ENCODE measurements around the gene GUCA2A.

GUCA2A gene

DNA sequence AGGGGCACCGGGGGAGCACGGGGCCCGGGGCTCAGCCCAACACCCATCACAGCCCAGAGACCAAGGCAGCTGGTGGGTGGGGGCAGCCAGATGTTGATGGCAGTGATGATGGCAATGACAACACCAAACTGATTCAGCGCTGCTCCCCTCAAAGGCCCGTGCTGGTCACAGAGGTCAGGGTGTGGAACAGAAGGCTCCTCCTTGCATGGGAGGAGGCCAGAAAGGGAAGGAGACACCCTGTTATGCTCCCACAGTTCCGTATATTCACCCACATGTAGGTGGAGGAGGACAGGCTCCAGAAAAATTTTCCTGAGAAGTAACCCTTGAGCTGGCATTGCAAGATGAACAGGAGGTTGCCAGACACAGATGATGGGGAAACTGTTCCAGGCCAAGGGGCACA, 10.9 kb downstream of the GUCA2A start:
- no peak for DNase-seq (ENCODE audit: low read depth)

DNA sequence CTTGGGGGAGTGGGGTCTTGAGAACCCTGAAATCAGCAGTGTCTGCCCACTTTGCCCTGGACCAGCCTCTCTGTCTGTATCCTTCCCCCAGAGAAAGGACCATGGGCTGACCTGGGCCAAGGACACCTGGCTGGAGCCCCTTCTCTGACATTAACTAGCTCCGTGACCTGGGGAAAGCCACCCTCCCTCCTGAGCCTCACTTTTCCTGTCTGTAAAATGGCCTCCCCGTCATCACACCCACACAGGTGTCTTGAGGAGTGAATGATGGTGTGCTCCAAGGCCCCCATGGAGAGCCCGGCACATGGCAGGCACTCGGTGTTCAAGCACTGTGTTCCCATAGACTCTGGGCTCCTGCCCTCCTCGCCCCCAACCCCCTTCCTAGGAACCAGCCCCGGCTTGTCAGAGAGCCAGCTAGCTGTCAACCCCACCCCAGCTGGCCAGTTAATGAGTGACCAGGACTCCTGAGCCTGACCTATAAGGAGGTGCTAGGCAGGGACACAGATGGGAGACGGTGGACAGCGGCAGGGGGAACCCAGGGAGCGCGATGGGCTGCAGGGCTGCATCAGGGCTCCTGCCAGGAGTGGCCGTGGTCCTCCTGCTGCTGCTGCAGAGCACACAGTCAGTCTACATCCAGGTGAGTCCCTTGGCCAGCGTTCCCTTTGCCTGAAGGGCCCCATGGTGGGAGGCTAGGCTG, 11.5 kb downstream of the GUCA2A start, which contains the start of gene GUCA2B:
GUCA2B (plus strand) TSS at position 504 of the 694 bp plus-strand sequence; CDS start at position 545, 41 bp downstream.
- DNase-seq (ENCODE audit: low read depth): no peak

DNA sequence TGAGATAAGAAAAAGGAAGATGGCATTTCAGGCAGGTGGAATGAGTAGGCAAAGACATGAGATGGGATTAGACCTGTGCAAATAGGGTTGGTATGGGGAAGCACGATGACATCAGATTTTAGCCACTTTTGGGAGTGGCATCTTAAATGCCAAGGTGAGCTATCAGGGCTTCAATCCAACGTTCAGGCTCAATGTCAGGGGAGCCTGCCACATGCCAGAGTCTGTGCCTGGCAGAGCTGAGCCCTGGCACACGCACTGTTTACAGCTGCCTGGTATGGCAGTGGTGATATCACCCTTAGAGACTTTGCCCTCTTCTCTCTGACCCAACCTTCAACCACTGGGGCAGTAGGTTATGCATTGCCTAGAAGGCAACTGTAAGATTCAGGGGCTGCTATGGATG, 12.4 kb downstream of the GUCA2A start:
- DNase-seq (ENCODE audit: low read depth): no peak

DNA sequence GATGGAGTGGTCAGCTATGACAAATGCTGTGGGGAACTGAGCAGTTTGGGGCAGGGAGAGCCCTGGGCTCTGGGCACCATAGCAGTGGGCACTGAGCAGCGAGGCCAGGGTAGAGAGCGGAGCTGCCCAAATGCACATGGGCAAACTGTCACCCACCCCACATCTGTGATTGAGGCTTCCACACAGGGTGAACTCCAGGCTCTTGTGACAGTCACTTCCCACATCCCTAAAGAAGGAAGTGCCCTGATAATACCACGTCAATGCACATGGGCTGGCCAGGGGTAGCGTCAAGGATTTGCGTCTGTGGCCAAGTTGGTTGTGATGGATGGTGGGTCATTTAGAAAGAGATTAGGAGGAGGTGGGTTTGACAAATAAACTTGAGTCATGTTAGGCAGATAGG, 13.9 kb downstream of the GUCA2A start:
- DNase-seq (ENCODE audit: low read depth): no peak

DNA sequence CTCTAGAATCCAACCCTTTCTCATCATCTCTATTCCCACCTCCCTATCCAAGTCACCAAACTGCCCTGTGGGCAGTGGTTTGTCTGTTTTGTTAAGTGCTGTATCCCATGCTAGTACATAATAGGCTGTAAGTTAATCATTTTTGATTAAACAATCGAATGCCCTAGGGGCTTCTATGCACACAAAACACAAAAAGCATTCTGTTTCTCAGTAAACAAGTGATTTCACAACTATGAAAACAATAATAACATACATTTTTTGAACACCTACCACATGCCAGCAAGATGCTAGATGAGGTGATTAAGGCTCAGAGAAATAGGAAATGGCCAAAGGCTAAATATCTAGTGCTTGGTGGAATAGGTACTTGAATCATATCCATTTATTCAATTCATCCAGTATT, 16.4 kb downstream of the GUCA2A start:
- no peak for DNase-seq (ENCODE audit: low read depth)

DNA sequence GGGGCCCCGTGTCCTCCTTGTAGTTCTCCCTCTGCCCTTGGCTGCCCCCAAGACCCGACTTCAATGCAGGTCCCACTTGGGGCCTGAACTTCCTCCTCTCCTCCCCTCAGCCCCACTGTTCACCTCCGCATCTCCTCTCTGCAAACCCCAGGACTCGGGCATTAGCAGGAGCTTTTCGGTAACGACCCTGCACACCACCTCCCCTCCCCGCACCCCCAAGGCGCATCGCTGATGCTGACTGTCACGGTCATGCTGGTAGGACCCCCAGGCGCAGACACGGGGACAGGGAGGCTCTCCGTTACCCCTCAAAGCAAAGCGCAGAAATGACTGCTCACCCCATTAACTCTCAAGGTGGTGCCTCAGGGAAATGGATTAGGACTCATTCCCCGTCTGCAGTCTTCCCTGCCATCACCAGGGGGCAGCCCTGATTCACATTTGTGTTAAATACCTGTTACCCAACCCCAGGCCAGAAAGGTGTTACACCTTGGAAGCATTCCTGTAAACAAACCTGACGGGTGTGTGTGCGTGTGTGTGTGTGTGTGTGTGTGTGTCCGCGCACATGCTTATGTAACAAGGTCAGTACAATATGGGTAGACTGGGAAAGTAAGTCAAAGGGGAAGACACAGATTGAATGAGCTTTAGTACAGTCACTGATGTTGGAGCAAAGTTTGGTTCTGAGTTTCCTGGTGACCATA, 17.8 kb downstream of the GUCA2A start:
- DNase-seq (ENCODE audit: low read depth): no peak

DNA sequence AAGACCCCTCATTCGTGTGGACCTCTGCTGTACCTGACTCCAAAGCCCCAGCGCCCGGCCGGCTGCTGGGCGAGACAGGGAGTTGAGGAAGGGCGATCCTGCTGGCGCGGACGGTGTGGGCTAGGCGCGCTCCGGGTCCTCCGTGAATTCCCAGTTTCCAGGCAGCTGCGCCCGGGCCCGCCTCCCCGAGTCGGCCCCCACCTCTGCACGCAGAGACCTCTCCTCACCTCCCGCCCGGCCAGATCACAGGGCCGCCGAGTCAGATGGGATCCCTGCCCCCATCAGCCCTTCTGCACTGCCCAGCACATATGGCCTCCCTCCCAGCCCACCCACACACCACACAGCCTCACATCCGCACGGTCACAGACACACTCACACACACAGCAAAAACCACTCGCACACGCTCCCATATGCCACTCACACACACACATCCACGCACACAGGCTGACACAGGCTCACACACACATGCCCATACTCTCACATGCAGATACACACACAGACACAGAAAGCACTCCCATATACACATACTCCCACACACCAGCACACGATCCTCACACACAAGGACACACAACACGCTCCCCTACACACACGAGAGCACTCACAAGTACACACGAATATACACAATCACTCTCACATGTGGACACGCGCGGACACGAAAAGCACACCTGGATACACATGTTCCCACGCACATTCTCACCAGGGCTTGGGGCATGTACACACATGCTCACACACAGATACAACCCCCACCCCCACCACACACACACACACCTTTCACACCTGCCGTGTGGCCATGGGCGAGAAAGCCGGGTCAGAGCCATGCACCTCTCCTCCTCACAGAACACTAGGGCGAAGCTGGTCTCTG, 18.6 kb downstream of the GUCA2A start:
- DNase-seq (ENCODE audit: low read depth): no peak

DNA sequence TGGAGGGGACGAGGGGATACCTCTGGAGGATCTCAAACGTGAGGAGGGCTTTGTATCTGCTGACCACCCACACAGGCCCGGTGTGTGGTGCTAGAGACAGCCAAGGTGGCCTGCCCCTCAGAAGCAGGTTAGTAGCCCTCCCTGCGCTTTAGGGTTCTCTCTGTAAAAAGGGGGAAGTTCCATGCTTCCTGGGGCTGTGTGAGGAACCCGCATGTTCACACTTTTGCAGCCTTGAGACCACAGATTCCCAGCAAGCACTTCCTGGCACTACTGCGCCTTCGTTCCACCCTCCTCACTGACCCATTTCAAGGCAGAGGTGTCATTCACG, 19.2 kb downstream of the GUCA2A start:
- DNase-seq (ENCODE audit: low read depth): no peak

DNA sequence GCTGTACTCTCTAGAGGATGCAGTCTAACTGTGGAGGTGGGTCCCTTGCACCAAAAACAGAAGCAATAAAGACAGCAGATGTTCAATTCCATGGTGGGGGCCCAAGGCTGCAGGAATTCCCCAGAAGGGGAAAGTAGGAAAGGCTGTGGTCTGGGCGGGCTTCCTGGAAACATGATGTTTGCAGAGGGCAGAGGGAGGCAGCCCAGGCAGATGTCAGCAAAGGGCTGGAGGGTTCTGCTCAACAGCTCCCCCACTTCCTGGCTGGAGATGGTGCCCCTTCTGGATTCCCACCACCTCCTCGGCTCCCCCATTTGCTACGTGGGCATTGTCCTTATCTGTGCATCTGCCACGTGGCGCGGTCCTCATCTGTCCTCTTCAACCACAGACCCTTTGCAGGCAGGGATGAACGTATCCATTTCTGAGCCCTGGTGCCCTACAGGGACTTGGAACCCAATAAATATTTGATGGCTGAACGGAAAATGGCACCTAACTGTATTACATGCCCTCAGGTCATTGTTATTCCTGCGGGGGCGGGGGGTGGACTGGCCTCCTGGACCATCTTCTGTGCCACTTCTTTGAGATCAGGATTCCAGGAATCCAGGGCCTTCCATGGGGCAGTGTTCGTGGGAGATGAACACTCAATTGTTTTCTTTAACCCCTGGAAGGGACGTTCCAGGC, 19.7 kb downstream of the GUCA2A start:
- no peak for DNase-seq (ENCODE audit: low read depth)

DNA sequence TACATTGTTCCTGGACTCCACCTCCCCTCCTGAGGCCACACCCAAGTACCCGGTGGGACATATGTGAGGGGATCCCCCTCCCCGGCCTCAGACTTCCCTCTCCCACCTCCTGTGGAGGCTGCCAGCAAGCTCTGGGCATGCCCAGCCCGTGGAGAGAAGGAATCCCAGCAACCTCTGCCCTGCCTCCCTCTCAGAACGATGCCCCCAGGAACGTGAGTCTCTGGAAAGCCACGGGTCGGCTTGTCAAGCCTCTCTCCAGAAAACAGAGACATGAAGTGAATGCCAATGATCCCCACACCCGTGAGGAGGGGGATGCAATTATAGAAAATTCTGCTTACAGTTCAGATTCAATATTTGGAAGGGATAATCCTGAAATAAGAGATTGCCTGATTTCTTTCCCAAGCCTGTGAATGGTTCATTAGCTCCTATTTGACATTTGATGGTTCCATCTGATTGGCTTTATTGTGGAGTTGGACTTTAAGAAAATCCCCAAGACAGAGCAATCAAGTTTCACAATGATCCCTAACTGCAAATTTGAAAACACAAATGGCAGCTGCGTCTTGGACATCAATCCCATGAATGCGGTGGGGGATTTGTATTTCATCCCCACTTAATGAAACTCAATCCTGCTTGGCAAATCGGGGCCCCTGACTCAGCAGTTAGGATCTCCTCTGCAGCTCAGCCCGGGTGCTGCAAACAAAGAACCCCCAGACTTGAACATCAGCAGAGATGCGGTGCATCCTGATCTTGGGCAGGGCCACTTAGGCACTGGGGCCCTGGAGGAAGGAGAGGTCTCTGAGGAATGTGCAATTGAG, 20.4 kb downstream of the GUCA2A start:
- DNase-seq (ENCODE audit: low read depth): no peak

DNA sequence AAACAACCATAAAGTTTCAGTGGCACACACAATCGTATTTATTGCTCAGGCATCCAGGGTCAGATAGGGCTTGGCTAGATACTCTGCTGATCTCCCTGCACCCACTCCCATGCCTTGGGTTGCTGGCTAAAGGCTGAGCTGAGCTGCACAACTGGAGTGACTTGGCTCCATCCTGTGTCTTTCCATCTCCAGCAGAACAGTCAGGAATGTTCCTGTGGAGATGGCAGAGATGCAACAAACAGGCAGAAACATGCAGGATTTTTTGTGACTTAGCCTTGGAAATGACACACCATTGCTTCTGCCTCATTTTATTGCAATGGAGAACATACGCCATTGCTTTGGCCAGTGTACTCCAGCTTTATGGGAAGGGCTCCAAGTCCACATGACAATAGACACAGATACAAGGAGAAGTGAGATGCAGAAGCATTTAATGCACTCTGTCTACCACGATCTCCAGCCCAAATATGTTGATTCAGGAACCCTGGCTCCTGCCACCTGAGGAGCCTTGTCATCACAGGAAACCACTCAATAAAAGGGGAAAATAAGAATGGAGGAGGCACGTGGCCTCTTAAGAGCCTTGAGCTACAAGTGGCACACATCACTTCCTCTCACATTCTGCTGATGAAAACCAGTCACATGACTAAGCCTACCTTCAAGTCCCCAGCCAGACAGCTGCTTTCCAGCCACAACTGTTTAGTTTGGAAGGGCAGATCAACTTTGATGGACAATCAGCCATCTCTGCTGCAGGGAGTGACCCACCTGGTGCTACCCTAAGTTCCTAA, 21.5 kb downstream of the GUCA2A start:
- no peak for DNase-seq (ENCODE audit: low read depth)

DNA sequence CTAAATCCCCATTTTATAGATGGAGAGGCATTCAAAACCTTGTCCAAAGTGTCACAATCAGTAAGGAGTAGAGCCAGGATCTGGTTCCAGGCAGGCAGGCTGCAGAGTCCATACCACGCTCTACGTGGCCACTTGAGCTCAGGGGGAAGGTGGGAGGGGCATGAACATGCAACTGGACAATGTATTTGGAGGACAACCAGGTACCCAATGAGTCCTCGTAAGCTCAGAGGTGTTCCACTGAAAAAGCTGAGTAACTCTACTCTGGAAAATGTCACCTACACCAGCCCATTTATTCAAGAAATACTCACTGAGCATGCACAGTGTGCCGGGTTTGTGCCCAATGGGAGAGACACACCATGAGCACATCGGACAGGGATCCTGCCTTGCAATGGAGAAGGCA, 22.6 kb downstream of the GUCA2A start:
- DNase-seq (ENCODE audit: low read depth): no peak

DNA sequence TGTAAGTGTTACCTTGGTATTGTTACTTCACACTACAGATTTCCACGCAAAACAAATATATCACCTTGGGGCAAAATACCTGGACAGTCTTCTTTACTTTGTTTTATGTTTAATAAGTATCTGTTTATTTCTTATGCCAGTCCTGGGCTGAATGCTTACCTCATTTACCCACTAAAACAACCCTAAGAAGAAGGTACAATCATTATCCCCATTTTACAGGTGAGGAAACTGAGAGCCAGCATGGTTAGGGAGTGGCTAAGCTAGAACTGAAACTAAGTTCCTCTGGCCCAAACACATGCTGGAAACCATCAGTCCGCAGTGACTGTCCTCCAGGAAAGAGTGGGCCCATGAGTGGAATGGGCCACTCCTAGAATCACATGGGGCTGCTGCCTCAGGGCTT, 24.4 kb downstream of the GUCA2A start:
- DNase-seq (ENCODE audit: low read depth): no peak

DNA sequence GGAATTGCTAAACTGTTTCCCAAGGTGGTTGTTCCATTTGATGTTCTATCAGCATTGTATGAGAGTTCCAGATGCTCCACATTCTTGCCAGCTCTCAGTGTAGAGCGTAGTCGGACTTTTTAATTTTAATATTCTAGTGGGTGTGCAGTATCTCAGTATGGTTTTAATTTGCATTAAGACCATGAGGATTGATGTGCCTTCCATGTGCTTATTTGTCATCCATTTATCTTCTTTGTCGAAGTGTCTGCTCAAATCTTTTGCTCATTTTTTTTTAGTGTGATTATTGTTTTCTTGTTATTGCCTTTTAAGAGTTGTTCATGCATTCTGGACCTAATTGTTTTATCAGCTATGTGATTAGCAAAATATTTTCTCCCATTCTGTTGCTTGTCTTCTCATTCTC, 25.1 kb downstream of the GUCA2A start:
- no peak for DNase-seq (ENCODE audit: low read depth)

DNA sequence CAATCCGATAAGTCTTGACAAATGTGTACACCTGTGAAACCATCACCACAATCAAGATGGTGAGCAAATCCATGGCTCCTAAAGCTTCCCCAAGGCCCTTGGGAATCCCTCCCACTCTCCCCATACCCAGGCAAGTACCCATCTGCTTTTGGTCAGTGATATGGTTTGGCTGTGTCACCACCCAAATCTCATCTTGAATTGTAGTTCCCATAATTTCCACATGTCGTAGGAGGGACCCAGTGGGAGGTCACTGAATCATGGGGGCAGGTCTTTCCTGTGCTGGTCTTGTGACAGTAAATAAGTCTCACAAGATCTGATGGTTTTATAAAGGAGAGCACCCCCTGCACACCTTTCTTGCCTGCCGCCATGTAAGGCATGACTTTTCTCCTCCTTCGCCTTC, 26.0 kb downstream of the GUCA2A start:
- DNase-seq (ENCODE audit: low read depth): no peak

DNA sequence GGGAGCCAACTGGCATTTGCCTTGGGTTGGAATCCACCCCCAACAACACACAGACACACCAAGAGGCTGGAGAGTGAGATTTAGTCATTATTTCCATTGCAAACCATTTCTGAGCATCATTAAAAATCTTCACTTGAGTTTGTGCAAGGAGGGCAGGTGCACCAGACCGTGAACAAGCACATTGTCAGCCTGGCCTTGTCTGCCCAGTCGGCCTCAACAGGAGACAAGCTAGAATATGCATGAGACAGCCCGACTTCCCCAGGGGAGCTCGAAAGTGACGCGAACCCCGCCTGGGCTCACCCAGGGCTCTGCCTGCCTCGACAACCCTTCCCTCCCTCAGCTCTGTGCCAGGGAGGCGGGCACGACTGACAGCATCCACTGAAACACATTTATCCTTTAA, 26.8 kb downstream of the GUCA2A start:
- DNase-seq (ENCODE audit: low read depth): no peak

DNA sequence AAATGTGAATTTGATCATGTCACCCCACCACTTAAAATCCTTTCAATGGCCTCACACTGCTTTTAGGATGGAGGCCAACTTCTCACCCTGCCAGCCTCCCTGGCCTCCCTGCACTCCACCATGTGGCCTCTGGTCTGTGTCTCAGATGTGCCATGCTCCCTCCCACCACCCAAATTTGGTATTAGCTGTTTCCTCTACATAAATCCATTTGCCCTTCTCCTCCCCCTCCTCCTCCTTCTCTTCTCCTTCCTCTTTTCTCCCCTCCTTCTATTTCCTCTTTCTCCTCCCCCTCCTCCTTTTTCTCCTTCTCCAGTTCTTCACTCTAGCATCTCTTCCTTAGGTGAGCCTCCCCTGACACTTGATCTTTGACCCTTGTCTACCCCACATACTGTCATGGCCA, 28.1 kb downstream of the GUCA2A start:
- no peak for DNase-seq (ENCODE audit: low read depth)

DNA sequence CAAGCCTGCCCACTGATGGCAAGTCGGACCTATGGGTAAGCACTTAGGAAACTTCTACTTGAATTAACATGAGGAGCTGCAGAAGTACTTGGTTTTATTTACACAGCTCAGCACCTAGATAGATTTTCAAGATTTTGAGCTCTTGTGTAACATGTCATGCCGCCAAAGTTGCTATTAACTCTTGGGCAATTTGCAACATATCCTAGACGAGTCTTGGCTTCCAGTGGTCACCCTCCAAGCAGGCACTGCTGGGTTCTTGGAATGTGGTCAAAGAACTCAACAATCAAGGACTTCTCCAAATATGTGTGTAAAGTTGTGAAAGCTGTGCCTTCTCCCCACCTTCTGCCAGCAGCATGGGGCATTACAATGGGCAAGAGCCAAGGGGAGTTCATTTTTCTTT, 29.1 kb downstream of the GUCA2A start:
- DNase-seq (ENCODE audit: low read depth): no peak

DNA sequence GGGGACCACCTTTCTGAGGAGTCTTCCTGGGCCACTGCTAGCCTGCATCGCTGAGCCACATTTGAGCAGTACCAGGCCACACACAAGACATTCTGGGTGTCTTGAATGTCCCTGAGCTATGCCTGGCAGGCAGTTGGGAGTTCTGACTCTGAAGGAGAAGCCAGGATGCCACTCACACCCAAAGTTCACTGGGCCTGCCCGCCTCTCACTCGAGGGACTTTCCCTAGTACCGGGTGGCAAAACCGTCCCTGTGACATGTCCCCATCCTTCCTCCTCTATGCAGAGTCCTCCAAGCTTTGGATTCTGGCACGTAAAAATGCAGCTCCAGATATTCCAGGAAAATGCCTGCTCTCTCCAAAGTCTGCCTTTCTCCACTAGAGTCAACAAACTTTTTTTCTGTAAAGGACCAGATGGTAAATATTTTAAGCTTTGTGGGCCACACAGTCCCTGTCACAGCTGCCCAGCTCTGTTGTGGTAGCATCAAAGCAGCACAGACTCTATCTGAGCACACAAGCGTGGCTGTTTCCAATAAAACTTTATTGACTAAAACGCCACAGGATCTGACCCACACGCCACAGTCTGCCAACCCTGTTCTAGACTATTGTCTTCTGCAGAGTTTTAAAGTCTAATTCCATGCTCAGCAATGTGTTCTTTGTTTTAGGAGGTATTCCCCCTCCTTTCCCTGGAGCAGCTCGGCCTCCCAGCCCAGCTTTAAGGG, 30.6 kb downstream of the GUCA2A start:
- no peak for DNase-seq (ENCODE audit: low read depth)

DNA sequence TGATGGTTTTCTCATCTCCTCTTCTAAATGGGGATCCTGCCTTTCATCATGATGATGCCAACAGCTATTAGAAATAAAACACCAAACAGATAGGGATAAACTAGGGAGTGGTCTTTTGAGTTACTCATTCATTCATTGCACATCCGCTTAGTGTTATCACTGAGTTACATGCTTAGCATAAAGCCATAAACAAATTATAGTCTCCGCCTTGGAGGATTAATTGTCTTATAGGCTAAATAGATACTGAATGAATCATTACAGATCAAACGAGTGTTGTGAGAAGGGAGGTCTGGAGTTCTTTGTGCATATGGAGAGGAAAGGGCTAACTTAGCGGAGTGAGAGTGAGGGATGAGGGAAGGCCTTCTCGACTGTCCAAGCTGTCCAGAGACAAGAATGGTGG, 31.2 kb downstream of the GUCA2A start:
- DNase-seq (ENCODE audit: low read depth): no peak
